IMR-90 (cell line): ENCODE data around the gene LTC4S. TPM values are rescaled to one million over a fixed set of nuclear protein-coding genes. Genes with fewer than 3 reads are reported as not detected.

ENCODE experiments used
- ATAC-seq: fragments of 200-7000 bp; cut with Tn5 transposase; 2 replicates; pipeline ENCODE4 v1.9.1; 2020; ENCODE audit warnings: low read depth, mild to moderate bottlenecking, moderate library complexity
- BruUV-seq: library from RNA; stranded (reverse); fragments of 400-500 nt; replicated peaks from 2 replicates; lab custom pipeline; 2021; lab: Mats Ljungman, UMichigan
- CTCF ChIA-PET: fragments of 300-600 bp; formaldehyde crosslinking; extraction: SDS; loops from one replicate; lab custom pipeline; 2021; ENCODE audit warnings: antibody characterized with exemption; lab: Yijun Ruan, JAX
- POLR2A ChIA-PET: fragments of 300-600 bp; sonication (Branson Sonifier 250); formaldehyde crosslinking; loops from one replicate; lab custom pipeline; 2022; ENCODE audit warnings: antibody characterized with exemption; ENCODE audit not compliant: unreplicated experiment; lab: Charles Lee
- DNase-seq: peaks from one replicate; pipeline ENCODE4 v3.0.0; 2013
- H2AFZ ChIP-seq: replicated peaks from 2 replicates; pipeline ENCODE3; 2013; ENCODE audit warnings: low read length, mild to moderate bottlenecking; ENCODE audit not compliant: poor library complexity
- H2AK5ac ChIP-seq: 2 replicates; pipeline ENCODE4 v1.6.1; 2013; ENCODE audit warnings: low read depth, low read length, inconsistent platforms
- H2AK9ac ChIP-seq: replicated peaks from 2 replicates; pipeline ENCODE3; 2013; ENCODE audit warnings: mild to moderate bottlenecking, low read depth, low read length, moderate library complexity; ENCODE audit not compliant: poor library complexity
- H2BK120ac ChIP-seq: 2 replicates; pipeline ENCODE4 v1.6.1; 2013; ENCODE audit warnings: low read depth, low read length, inconsistent platforms
- H2BK15ac ChIP-seq: 3 replicates; pipeline ENCODE4 v1.6.1; 2013; ENCODE audit warnings: low read depth, low read length, inconsistent platforms
- H2BK20ac ChIP-seq: 2 replicates; pipeline ENCODE4 v1.6.1; 2013; ENCODE audit warnings: low read depth, mild to moderate bottlenecking, inconsistent platforms, low read length, moderate library complexity
- H2BK5ac ChIP-seq: 2 replicates; pipeline ENCODE4 v1.6.1; 2013; ENCODE audit warnings: mild to moderate bottlenecking, low read depth, low read length, inconsistent platforms; ENCODE audit not compliant: poor library complexity, severe bottlenecking
- H3K14ac ChIP-seq: replicated peaks from 2 replicates; pipeline ENCODE4 v1.6.1; 2013; ENCODE audit warnings: low read depth, low read length, inconsistent platforms
- H3K18ac ChIP-seq: 2 replicates; pipeline ENCODE4 v1.6.1; 2013; ENCODE audit warnings: low read depth, low read length, control low read depth
- H3K23ac ChIP-seq: 2 replicates; pipeline ENCODE4 v1.6.1; 2013; ENCODE audit warnings: low read depth, low read length, inconsistent platforms
- H3K27ac ChIP-seq: 2 replicates; pipeline ENCODE4 v1.5.1; 2013; ENCODE audit warnings: mild to moderate bottlenecking, control low read depth, low read length; ENCODE audit not compliant: insufficient read depth
- H3K27me3 ChIP-seq: 2 replicates; pipeline ENCODE4 v1.6.1; 2013; ENCODE audit warnings: low read length; ENCODE audit not compliant: control insufficient read depth, insufficient read depth
- H3K36me3 ChIP-seq: 2 replicates; pipeline ENCODE4 v1.6.1; 2013; ENCODE audit warnings: low read length, mixed read lengths; ENCODE audit not compliant: control insufficient read depth, insufficient read depth
- H3K4ac ChIP-seq: 2 replicates; pipeline ENCODE4 v1.6.1; 2013; ENCODE audit warnings: low read depth, low read length, inconsistent platforms
- H3K4me1 ChIP-seq: 2 replicates; pipeline ENCODE4 v1.6.1; 2013; ENCODE audit warnings: low read length, mixed read lengths; ENCODE audit not compliant: control insufficient read depth, insufficient read depth
- H3K4me2 ChIP-seq: 2 replicates; pipeline ENCODE4 v1.6.1; 2013; ENCODE audit warnings: low read depth, mild to moderate bottlenecking, control low read depth, low read length, moderate library complexity
- H3K4me3 ChIP-seq: 2 replicates; pipeline ENCODE4 v1.5.1; 2013; ENCODE audit warnings: low read depth, mild to moderate bottlenecking, control low read depth, low read length, moderate library complexity; ENCODE audit not compliant: insufficient read depth
- H3K56ac ChIP-seq: 2 replicates; pipeline ENCODE4 v1.6.1; 2013; ENCODE audit warnings: low read length, inconsistent platforms; ENCODE audit not compliant: insufficient read depth; ENCODE audit errors: extremely low read depth
- H3K79me1 ChIP-seq, 2 experiments: 2 replicates each; pipeline ENCODE4 v1.6.1; 2013; ENCODE audit warnings: low read length in 2 of 2, inconsistent platforms in 1 of 2, low read depth in 1 of 2
- H3K9ac ChIP-seq: 2 replicates; pipeline ENCODE4 v1.6.1; 2013; ENCODE audit warnings: low read depth, low read length, control low read depth
- H3K9me1 ChIP-seq: 2 replicates; pipeline ENCODE4 v1.6.1; 2013; ENCODE audit warnings: low read length, inconsistent platforms; ENCODE audit not compliant: insufficient read depth
- H3K9me3 ChIP-seq: 2 replicates; pipeline ENCODE4 v1.6.1; 2013; ENCODE audit warnings: low read length; ENCODE audit not compliant: control insufficient read depth, insufficient read depth
- H4K20me1 ChIP-seq: 2 replicates; pipeline ENCODE4 v1.6.1; 2013; ENCODE audit warnings: low read length, inconsistent platforms; ENCODE audit not compliant: insufficient read depth
- H4K5ac ChIP-seq: 2 replicates; pipeline ENCODE4 v1.6.1; 2013; ENCODE audit warnings: mild to moderate bottlenecking, low read depth, low read length, control low read depth
- H4K8ac ChIP-seq, 2 experiments: 2 replicates each; pipeline ENCODE4 v1.6.1; 2013; ENCODE audit warnings: low read depth in 2 of 2, low read length in 2 of 2, control low read depth in 1 of 2, inconsistent platforms in 1 of 2
- H4K91ac ChIP-seq: 2 replicates; pipeline ENCODE4 v1.6.1; 2013; ENCODE audit warnings: low read depth, low read length, inconsistent platforms; ENCODE audit not compliant: insufficient read depth
- CEBPB ChIP-seq: IDR thresholded peaks from 2 replicates; pipeline ENCODE4 v1.6.1; 2012; ENCODE audit warnings: low read depth, low read length, improper control_type of control experiment
- CHD1 ChIP-seq: IDR thresholded peaks from 2 replicates; pipeline ENCODE4 v1.6.1; 2012; ENCODE audit warnings: low read depth, low read length, improper control_type of control experiment
- ELK1 ChIP-seq: fragments of 150-350 bp; IDR thresholded peaks from 2 replicates; pipeline ENCODE4 v1.6.1; 2016; ENCODE audit warnings: low read depth, mild to moderate bottlenecking, low read length, moderate library complexity, borderline replicate concordance
- FOS ChIP-seq: fragments of 150-350 bp; IDR thresholded peaks from 2 replicates; pipeline ENCODE4 v1.6.1; 2016; ENCODE audit warnings: low read depth, low read length
- MAZ ChIP-seq: IDR thresholded peaks from 2 replicates; pipeline ENCODE4 v1.6.1; 2012; ENCODE audit warnings: low read depth, mild to moderate bottlenecking, low read length, improper control_type of control experiment, moderate library complexity, borderline replicate concordance
- MXI1 ChIP-seq: IDR thresholded peaks from 2 replicates; pipeline ENCODE4 v1.6.1; 2012; ENCODE audit warnings: low read depth, mild to moderate bottlenecking, low read length, moderate library complexity, borderline replicate concordance
- NFE2L2 ChIP-seq: fragments of 150-350 bp; IDR thresholded peaks from 2 replicates; pipeline ENCODE4 v1.6.1; 2016; ENCODE audit warnings: low read depth, mild to moderate bottlenecking, low read length
- POLR2A ChIP-seq: IDR thresholded peaks from 2 replicates; pipeline ENCODE4 v1.6.1; 2012; ENCODE audit warnings: mild to moderate bottlenecking, low read depth, low read length
- RCOR1 ChIP-seq: IDR thresholded peaks from 2 replicates; pipeline ENCODE4 v1.6.1; 2012; ENCODE audit warnings: mild to moderate bottlenecking, low read length, improper control_type of control experiment; ENCODE audit not compliant: insufficient replicate concordance
- RFX5 ChIP-seq: IDR thresholded peaks from 2 replicates; pipeline ENCODE4 v1.8.0; 2012; ENCODE audit warnings: low read depth, mild to moderate bottlenecking, low read length, moderate library complexity
- SMC3 ChIP-seq: fragments of 150-350 bp; IDR thresholded peaks from 2 replicates; pipeline ENCODE4 v1.6.1; 2016; ENCODE audit warnings: low read depth, mild to moderate bottlenecking, antibody characterized with exemption, low read length, moderate library complexity
- USF2 ChIP-seq: fragments of 150-350 bp; IDR thresholded peaks from 2 replicates; pipeline ENCODE4 v1.6.1; 2017; ENCODE audit warnings: mild to moderate bottlenecking, antibody characterized with exemption, low read length, low read depth
- WGBS, 2 experiments: methylation state at CpG; one replicate each; pipeline versions ENCODE4 v1.1.5 to v1.1.7; 2013; ENCODE audit warnings: missing lambda C conversion rate in 2 of 2; ENCODE audit not compliant: insufficient read length in 1 of 2; ENCODE audit errors: extremely low coverage in 2 of 2; 5-methylcytosine and 5-hydroxymethylcytosine counted together
- dilution Hi-C: fragments of 300-500 bp; cut with HindIII; formaldehyde crosslinking; loops from one replicate; pipeline ENCODE4 v1.14.3; 2018; ENCODE audit warnings: low sequenced_read_pairs; ENCODE audit not compliant: unreplicated experiment
- in situ Hi-C: fragments of 300-500 bp; cut with MboI; formaldehyde crosslinking; loops from 3 replicates; pipeline ENCODE4 v1.14.3; 2019; ENCODE audit warnings: low sequenced_read_pairs, inconsistent platforms, mixed read lengths
- intact Hi-C: fragments of 100-400 bp; cut with micrococcal nuclease; formaldehyde crosslinking; loops from 2 replicates; pipeline ENCODE4 v1.10.0; 2022
- polyA plus RNA-seq, 3 experiments: library from polyadenylated mRNA; depleted of rRNA; stranded (reverse); fragments of >200 nt; gene quantifications; 2 replicates each; pipeline ENCODE4 v1.2.3, GENCODE V29; 2012; ENCODE audit warnings: low replicate concordance in 1 of 3
- total RNA-seq: library from RNA; depleted of rRNA; stranded (reverse); fragments of >200 nt; gene quantifications from 2 replicates; pipeline ENCODE4 v1.2.3, GENCODE V29; 2012

Gene LTC4S
- total and polyA plus RNA-seq, 2 of the 4 experiments (the other 2 are of a cell fraction), result 0.72 TPM; not detected in 1

GRCh38 chr5:179812997-179813607, 19.3 kb downstream of the LTC4S start:
- Histone ChIP-seq H3K79me1 (peaks cover 0 to 8% of the 10 kb centered on the region in 2 experiments; a peak in 3 of 4 replicates), H3K9me1 (peaks cover 6% of the 10 kb centered on the region; the same call in 1 of the 2 replicates), H3K18ac (no peak overlapping the region), H2BK5ac (no peak overlapping the region), H2BK120ac (no peak overlapping the region), H4K91ac (no peak overlapping the region), H3K56ac (no peak overlapping the region), H3K27ac (no peak overlapping the region), H3K9ac (no peak overlapping the region), H2AK9ac (no peak overlapping the region), H3K4me2 (no peak overlapping the region), H2BK15ac (no peak overlapping the region), H3K9me3 (no peaks in the 10 kb centered on the region; the same call in 1 of the 2 replicates), H4K20me1 (no peaks in the 10 kb centered on the region), H4K8ac (no peak overlapping the region), H3K23ac (no peak overlapping the region), H2AFZ (no peak overlapping the region), H3K36me3 (peaks cover 17% of the 10 kb centered on the region), H3K4ac (no peak overlapping the region), H2AK5ac (no peak overlapping the region), H3K4me1 (peaks cover under 1% of the 10 kb centered on the region; the same call in 1 of the 2 replicates), H3K14ac (no peak overlapping the region), H3K4me3 (no peak overlapping the region), H3K27me3 (no peaks in the 10 kb centered on the region), H4K5ac (no peak overlapping the region), H2BK20ac (no peak overlapping the region)
- ATAC-seq (no peak), DNase-seq (no peak)
- intact Hi-C loops, result no loop called here
- BruUV-seq, result no TSS peak
- in situ Hi-C loops, result no loop called here
- ChIA-PET CTCF (no interaction called here), POLR2A (no interaction called here)
- WGBS, 2 experiments, result no CpG with 5 or more reads among the region's 5 CpGs
- no peak for TF ChIP-seq FOS
- TF ChIP-seq CHD1, result no peak
- TF ChIP-seq MAZ, result no peak
- no peak for TF ChIP-seq USF2
- TF ChIP-seq POLR2A, result no peak
- no peak for TF ChIP-seq SMC3
- TF ChIP-seq ELK1, result no peak
- TF ChIP-seq MXI1, result no peak
- TF ChIP-seq NFE2L2, result no peak
- no peak for TF ChIP-seq CEBPB
- no peak for TF ChIP-seq RCOR1
- TF ChIP-seq RFX5, result no peak
- dilution Hi-C loops, result no loop called here
